Activated CD4-positive, alpha-beta T cell treated with anti-CD3 and anti-CD28 coated beads, Interleukin-2, Interleukin-6, amounts not matched to agents 100 ng/mL and 50 ng/mL, durations not matched to agents 16 hours and 8 hours (primary cell): ENCODE data around the gene SLC15A5.

Source experiments
- DNase-seq: peaks from one replicate; pipeline ENCODE4 v3.0.0-alpha.2; 2020

SLC15A5 gene

DNA sequence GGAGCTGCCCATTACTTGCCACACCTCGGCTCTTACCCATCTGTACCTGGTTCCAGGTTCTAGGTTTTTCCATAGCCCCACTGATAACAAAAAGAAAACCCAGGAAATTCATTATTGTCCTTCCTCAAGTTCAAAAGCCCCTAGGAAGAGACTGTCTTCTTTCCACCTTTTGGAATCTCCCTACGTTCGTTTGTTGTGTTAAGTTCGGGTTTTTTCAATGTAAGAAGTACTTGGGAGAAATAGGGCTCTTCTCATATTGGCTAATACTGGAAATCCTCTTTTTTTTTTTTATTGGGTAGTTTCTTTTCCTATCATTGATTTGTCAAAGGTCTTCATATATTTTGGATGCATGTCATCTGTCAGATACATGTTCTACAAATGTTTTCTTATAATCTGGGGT, 17.3 kb downstream of the SLC15A5 start:
- DNase-seq = no peak

DNA sequence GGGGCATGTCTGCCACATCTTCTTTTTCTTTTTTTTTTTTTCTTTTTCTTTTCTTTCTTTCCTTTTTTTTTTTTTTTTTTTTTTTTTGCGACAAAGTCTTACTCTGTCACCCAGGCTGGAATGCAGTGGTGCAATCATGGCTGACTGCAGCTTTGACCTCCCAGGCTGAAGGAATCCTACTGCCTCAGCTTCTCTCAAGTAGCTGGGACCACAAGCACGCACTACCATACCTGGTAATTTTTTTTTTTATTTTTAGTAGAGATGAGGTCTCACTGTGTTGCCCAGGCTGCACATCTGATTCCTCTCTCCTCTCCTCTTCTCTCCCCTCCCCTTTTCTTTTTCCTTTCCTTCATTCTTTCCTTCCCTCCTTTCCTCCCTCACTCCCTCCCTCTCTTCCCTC, 18.5 kb downstream of the SLC15A5 start:
- no peak for DNase-seq

DNA sequence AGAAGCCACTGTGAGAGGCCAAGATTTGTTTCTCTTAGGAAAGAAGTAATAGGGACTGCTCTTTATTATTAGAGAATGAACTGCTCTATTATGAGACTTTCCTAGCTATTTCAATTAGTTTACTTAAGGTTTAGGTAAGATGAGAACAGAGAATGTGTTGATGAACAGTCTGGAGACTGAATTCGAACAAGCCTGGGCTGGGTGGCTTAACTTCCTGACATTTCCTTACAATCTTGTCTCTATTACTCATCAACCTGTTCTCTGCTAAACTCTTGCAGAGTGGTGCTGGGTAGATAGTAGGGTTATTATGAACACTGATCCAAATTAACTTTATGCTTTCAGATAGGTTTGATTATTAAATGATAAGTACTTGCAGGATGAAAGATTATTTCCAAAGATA, 31.2 kb downstream of the SLC15A5 start:
- no peak for DNase-seq

DNA sequence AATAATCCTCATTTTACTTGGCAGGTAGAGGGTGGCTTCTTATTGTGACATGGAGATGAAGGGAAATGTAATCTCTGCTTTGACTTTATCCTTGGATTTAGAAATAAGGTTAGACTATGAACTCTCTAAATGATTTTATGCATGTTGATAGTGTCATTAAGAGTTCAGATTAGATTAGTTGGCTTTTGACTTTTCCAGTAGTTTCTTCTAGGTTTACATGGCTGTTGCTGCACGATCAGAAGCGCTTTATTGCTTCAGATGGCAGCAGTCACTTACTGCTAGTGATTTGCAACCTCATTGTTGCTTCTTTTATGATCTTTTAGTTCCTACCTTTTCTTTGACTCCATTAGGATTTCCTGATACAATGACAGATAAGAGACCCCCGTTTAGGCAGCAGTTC, 32.3 kb downstream of the SLC15A5 start:
- no peak for DNase-seq

DNA sequence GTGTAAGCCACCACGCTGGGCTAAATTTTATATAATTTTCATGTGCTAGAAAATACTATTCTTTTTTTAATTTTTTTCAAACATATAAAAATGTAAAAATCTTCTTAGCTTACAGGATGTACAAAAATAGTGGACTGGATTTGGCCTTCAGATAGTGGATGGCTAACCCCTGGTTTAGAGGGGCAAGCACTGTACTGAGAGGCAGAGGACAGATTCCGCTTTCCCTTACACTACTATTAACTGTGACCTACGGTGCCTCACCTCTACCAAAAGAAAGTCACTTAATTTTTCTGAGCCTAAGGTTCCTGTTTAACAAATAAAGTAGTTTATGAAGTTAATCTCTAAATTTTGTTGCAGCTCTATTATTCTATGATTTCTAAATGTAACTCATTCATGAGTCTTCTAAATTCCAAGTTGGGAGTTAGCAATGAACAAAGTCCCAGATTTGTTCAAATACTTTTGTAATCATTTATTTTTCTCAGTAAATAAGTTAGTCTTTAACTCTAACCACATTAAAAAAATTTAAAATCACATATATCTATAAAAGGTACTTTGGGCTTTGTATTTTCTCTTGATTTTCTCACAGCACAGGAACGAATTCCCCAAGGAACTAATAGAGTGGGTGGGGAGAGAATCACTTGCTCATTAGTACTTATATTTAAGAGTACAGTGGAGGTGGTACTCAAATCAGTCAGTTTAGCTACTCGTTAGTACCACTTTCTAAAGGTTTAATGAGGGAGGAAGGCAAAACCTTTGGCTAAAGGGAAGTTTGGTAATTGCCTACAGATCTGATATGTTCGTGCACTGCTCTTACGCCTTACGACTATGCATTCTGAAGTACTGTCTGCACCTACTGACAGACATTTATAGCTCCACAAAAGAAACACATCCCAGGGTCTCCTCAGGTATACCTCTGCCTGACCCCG, 33.7 kb downstream of the SLC15A5 start:
- DNase-seq = no peak

DNA sequence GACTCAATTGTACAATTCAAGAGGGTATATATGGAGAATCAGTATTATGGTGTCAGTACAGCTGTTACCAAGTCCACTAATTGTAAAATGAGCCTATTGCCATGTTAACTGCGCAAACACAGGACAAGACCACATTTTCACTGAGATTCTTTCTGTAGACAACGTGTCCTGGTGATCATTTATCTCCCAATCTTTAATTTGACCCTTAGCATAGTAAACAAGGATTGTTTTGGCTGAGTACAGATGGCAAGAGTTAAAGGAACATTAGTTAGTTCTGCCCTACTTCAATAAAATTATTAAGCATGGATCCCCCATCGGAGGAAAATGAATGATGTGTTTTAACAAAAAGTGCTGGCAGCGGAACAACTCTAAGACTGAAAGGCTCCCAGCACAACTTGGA, 36.1 kb downstream of the SLC15A5 start:
- DNase-seq = no peak

DNA sequence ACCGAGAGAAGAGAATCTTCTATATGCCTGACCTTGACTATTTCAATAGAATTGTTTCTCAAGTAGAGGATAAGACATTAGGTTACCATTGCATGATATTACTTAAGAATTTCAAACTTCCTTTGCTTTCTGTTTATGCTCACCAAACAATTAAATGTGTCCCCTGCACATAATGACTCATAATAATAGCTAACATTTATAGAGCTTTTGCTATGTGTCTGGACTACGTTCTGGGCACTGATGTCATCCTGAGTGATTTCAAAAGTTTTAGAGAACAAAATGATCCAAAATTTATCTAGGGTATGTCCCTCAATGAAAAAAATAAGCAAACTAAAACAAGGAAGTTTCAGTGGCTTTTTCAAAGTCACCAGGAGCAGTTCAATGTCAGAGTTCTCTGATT, 38.8 kb downstream of the SLC15A5 start:
- DNase-seq = no peak

DNA sequence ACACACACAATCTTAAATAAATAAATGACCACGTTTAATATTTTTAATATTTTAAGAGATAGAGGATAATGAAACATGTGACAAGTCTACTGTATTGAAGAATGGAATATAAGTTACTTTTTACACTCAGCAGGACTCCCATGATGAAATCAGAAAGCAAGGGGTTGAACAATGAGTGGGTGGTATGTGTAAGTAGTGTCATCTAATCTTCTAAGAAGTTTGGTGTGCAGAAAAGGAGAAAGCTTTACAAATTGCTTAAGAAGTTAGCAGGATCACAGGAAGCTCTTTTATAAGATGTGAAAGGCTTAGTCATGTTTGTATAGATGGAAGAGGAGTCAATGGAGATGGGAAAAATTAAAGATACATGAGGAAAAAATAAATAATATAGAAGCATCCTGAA, 47.8 kb downstream of the SLC15A5 start:
- no peak for DNase-seq

DNA sequence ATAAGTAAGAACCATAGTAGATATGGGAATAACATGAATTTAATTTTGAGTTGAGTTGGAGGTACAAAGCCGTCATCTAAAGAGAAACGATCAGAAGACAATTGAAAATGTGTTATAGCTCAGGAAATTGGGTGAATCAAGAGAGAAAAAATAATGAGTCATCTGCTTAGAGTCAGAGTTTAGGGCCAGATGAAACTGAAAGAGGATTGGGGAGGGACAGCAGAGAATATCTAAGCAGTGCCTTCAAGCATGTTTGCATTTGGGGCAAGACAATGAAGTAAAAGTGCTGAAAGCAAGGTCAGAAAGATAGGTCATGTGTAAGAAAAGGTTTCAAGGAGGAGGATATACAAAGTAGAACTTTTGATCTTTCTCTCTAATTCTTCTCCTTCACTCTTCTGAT, 49.4 kb downstream of the SLC15A5 start:
- no peak for DNase-seq

DNA sequence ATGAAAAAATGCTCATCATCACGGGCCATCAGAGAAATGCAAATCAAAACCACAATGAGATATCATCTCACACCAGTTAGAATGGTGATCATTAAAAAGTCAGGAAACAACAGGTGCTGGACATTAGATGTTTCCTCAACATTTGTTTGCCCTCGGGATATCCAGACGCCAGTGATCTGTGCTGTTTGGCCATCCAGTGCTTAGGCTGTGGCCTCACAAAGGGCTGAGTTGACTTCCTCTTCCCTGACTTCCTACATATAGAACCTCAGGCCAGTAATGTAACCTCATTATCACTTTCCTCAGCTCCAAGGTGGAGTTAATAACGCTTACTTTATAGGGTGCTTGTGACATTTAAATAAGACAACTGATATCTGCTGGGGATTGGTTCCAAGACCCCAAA, 51.8 kb downstream of the SLC15A5 start:
- no peak for DNase-seq

DNA sequence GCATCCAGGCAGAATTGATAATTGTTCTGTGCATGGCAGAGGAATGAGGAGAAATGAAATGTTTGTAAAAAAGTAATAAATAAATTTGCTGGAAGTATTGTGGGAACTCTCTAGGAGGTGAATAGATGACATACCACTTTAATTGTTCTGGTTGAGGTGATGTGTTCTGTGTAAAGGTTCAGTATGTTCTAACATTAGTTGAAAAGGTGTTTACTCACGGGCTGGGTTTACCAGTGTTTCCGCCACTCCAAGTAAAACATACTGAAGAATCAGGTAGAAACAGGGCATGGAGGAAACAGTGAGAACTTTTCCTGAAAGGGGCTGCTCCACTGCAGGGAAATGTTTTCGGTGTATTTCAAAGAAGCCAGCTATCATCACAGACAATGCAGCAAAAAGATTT, 53.3 kb downstream of the SLC15A5 start:
- no peak for DNase-seq

DNA sequence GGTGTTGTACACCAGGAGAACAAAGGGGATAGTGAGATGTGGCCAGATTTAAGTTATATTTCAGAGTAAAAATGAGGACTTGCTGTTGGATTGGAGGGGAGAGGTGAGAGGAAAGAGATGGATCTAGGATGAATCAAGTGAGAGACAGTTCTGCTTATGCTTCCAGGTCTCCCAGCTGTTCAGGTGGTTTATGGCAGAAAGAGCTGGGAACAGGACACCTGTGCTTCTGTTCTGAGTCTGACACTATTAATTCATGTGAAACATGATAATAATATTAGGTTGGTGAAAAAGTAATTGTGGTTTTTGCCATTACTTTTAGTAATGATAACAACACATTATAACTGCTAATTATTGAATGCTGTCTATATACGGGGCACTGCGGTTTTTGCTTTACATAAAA, 55.7 kb downstream of the SLC15A5 start:
- no peak for DNase-seq

DNA sequence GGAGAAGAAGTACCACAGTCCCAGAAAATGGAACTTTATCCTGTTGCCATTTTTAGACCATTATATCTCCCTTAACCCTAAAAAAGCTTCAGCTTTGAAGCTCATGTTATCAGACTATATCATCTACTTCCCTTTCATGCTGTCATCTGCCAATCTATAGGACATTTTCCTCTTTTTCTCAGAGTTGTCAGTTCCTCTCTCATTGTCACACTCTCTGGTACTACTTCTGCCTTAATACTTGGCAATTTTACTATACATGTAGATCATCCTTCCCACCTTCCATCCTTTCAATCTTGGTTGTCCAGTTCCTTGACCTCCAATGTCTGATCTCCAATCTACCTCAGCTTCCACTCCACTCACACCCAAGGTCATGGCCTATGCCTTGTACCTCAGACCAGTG, 57.4 kb downstream of the SLC15A5 start:
- DNase-seq = no peak

DNA sequence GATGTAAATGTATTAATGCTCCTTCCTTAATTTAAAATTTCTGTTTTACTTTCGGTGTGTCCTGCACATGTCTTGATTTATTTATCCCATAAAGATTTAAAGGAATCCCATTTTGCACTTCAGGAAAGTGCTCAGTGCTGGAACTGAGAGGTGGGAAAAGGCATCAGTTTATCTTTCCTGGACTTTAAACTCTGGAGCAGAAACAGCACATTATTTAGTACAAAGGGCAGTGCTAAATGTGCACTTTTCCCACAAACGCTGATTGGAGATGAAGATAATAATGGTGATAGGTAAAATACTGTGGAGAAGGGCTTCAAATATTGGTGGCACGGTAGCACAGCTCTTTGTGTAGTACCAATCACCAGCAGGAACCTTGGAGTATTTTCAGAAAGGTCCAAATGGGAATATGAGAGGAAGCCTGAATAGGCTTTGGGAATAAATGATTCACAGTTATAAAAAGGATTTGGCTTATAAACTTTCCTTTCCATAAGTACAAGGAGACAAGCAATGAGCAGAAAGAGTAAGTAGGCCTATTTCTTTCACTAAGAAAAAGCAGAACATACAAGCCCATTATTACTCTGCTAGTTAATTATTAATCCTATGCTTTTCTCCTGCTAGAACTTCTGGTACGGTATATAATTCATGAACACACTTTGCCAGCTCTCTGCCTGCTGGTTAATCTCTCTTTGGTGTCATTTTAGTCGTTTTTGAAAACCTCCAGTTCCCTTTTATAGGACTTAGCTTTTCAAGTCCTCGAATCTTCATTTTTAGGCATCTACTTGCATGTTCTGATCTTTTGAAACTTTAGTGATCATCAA, 58.3 kb downstream of the SLC15A5 start:
- no peak for DNase-seq

DNA sequence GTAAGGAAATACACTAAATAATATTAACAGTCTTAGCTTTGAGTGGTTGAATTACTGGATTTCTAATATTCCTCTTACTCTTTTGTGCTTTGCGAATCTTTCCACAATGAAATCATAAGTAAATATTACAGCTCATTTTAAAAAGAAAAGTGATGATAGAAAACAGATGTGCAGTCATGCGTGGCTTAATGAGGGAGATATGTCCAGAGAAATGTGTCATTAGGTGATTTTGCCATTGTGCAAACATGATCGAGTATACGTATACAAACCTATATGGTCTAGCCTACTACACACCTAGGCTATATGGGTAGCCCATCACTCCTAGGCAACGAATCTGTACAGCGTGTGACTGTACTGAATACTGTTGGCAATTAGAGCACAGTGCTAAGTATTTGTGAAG, 59.3 kb downstream of the SLC15A5 start:
- DNase-seq = no peak

DNA sequence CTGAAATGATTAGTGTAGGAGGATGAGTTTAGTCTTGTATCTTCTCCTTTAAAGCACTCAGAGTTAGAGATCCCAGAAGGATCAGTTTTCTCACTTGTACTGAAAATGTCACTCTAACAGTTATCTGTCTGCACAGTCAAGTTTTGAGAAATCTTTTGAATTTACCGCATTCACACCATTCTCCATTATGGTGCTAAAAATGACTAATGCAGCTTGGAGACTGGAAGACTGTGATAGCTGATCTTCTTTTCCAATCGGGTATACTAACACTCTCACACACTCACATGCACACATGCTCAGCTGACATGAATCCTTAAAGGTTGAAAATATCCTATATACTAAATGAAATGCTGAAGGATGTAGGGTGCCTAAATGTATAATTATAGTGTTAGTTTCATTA, 65.8 kb downstream of the SLC15A5 start:
- DNase-seq = no peak

DNA sequence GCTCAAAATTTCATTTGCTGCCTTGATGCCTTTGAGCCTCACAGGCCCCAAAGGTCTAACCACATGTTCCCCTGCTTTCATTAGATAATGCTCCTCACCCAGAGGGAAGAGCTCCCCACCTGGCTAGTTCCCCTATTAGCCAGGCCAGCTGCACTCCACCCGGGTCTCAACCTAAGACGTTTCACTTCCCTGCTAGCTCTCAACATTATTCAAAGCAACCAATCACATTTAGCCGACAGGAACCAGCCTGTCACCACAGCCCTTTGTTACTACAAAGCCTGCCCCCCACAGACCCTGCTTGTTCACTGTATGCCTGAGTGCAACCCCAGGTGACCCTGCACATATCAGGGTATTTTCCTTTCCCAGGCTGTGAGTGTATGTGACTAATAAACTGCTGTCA, 78.6 kb downstream of the SLC15A5 start:
- no peak for DNase-seq

DNA sequence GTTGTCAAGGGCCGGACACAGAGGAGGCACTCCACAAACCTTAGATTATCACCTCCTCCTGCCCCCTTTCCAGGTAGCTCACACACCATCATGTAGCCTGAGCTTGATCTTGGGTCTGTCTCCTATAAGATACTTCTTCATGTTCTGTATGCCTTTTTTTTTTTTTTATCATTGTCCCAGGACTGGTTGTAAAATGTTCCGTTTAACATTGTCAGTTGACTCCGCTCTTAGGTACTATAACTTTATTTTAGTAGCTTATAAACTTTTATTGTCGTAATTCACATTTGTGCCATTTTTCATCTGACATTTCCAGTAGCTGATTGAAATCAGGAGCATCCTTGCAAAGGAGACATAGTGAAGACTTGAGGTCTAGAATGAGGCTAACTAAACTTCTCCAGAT, 79.9 kb downstream of the SLC15A5 start:
- no peak for DNase-seq

DNA sequence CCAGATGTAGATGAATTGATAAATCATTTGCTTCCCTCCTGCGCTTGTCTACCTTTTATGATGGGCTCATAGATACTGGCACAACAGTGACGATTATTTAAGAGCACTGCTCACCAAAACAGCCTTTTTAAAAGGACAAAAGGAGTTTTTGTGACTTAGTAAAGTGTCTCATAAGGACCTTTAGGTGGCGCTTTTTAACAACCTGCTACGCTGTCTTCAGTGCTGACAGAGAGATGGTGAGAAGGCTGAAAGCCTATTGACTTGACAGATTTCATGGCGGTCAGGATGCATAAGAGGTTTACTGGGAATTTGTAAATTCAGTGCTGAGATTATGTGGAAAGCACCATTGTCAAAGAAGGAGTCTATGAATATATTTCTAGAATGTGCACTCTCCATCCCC, 87.6 kb downstream of the SLC15A5 start:
- DNase-seq = no peak

DNA sequence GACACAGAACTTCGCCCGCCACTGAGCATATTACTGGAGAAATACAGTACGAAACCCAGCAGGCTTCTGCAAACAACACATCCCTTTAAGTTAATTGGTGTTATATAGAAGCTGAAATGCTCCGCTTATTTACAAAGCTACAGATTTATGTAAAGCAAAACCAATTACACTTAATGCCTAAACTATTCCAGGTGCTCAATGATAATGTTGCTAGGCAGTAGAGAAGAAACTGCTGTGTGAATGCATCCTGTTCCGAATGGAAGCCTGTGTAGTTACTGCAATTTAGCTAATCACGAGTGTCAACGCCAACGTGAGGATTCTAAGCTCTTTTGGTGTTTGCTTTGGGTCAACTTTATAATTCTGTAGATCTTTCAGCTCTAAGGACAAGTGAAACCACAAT, 89.8 kb downstream of the SLC15A5 start:
- DNase-seq = no peak

DNA sequence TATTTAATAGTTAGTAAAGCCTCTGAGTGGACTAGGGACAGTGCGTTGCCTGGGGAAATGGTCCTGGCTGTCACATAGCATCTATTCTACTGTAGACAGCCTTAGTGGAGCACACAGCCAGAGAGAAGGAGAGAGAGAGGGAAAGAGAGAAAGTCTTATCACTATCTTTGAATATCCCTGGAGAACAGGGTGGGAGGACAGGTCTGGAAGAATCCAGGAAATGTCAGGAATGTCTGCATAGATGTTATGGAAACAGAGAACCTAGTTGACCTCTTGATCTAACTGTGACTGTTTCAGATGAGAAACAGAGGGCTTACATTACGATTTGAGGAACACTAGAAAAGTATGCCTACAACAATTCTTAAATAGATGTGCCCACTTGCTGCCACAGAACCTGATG, 92.8 kb downstream of the SLC15A5 start:
- DNase-seq = no peak

DNA sequence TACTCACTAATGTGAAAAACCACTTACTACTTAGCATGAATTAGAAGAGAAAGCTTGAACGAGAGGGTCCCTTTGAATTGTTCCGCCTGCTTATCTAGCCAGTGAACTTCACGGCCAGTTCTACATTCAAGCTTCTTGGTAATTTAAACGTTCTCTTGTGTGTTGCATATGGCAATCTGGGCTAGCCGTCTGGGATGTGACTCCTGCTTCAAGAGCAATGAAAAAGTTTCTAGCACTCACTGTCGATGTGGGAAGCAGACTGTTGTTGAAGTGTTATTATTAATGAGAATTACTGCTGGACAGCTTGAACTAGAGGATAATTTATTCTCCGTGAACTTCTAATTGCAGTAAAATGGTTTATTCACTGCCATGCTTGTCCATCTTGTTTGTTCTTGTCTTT, 93.9 kb downstream of the SLC15A5 start:
- DNase-seq = no peak

DNA sequence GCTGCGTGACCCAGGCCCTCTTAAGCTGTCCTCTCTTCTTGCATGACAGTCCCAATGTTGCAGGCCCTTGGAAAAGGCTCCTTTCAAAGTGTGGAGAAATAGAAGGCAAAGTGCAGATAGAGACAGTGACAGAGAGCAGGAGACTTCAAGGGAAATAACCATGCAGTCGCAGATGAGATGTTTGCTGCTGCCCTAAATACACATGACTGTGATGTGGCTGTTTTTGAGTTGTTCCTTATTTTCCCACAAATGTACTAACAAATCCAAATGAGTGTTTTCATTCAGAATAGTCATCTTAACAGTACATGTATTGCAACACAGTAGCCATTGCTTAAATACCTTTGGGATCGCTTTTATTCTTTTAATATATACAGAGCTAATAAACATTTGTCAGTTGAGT, 101.6 kb downstream of the SLC15A5 start:
- no peak for DNase-seq

DNA sequence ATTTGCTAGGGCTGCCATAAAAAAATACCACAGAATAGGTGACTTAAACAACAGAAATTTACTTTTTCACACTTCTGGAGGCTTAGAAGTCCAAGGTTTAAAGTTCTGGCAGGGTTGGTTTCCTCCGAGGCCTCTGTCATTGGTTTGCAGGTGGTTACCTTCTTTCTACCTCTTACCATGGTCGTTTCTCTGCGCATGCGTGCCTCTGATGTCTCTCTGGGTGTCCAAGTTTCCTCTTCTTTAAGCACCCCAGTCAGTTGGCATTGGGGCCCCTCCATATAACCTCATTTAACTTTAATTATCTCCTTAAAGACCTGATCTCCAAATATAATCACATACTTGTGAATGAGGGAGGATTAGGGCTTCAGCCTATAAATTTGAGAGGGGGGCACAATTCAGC, 103.2 kb downstream of the SLC15A5 start:
- no peak for DNase-seq
